ENCODE measurements around the gene LINGO4.

DNA sequence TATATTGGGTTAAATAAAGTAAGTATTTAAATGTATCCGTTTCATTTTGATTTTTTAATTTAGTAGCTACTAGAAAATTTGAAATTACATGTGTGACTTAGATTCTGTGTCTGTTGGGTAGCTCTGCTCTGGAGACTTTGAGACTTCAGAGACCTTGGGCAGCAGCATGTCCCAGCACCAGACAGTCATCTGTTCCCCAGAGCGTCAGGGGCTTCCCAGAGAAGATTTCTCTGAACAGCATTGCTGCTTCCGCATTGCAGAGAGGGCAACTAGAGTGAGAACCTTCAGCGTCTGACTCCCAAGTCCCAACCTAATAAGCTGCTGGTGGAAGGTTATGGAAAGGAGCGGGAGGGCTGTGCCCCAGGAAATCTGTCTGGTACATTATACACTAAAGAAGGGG, 6.6 kb downstream of the LINGO4 start:
- TF ChIP-seq KLF10 (tag by site-specific recombination; IDR thresholded peaks at IDR 0.05): no peak
- TF ChIP-seq, protein P1, sequence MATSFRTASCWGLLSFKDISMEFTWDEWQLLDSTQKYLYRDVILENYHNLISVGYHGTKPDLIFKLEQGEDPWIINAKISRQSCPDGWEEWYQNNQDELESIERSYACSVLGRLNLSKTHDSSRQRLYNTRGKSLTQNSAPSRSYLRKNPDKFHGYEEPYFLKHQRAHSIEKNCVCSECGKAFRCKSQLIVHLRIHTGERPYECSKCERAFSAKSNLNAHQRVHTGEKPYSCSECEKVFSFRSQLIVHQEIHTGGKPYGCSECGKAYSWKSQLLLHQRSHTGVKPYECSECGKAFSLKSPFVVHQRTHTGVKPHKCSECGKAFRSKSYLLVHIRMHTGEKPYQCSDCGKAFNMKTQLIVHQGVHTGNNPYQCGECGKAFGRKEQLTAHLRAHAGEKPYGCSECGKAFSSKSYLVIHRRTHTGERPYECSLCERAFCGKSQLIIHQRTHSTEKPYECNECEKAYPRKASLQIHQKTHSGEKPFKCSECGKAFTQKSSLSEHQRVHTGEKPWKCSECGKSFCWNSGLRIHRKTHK (tag by site-specific recombination; IDR thresholded peaks at IDR 0.05): no peak
- TF ChIP-seq, protein P2, sequence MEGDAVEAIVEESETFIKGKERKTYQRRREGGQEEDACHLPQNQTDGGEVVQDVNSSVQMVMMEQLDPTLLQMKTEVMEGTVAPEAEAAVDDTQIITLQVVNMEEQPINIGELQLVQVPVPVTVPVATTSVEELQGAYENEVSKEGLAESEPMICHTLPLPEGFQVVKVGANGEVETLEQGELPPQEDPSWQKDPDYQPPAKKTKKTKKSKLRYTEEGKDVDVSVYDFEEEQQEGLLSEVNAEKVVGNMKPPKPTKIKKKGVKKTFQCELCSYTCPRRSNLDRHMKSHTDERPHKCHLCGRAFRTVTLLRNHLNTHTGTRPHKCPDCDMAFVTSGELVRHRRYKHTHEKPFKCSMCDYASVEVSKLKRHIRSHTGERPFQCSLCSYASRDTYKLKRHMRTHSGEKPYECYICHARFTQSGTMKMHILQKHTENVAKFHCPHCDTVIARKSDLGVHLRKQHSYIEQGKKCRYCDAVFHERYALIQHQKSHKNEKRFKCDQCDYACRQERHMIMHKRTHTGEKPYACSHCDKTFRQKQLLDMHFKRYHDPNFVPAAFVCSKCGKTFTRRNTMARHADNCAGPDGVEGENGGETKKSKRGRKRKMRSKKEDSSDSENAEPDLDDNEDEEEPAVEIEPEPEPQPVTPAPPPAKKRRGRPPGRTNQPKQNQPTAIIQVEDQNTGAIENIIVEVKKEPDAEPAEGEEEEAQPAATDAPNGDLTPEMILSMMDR (tag by site-specific recombination; IDR thresholded peaks at IDR 0.05): no peak
- TF ChIP-seq, protein P3, sequence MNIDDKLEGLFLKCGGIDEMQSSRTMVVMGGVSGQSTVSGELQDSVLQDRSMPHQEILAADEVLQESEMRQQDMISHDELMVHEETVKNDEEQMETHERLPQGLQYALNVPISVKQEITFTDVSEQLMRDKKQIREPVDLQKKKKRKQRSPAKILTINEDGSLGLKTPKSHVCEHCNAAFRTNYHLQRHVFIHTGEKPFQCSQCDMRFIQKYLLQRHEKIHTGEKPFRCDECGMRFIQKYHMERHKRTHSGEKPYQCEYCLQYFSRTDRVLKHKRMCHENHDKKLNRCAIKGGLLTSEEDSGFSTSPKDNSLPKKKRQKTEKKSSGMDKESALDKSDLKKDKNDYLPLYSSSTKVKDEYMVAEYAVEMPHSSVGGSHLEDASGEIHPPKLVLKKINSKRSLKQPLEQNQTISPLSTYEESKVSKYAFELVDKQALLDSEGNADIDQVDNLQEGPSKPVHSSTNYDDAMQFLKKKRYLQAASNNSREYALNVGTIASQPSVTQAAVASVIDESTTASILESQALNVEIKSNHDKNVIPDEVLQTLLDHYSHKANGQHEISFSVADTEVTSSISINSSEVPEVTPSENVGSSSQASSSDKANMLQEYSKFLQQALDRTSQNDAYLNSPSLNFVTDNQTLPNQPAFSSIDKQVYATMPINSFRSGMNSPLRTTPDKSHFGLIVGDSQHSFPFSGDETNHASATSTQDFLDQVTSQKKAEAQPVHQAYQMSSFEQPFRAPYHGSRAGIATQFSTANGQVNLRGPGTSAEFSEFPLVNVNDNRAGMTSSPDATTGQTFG (tag by site-specific recombination; IDR thresholded peaks at IDR 0.05; ENCODE audit: borderline replicate concordance): no peak
- TF ChIP-seq ZNF792 (tag by site-specific recombination; IDR thresholded peaks at IDR 0.05): no peak

All from HEK293 (cell line).